Endothelial cell of umbilical vein (primary cell): ENCODE data around the gene PPP1R12C. TPM values are rescaled to one million over a fixed set of nuclear protein-coding genes. Genes with fewer than 3 reads are reported as not detected.

Experiments
- BruUV-seq: library from RNA; stranded (reverse); fragments of 400-500 nt; replicated peaks from 2 replicates; lab custom pipeline; 2021; lab: Mats Ljungman, UMichigan
- CTCF ChIA-PET: fragments of 300-600, 350-600 bp; sonication (Branson Sonifier 250); formaldehyde crosslinking; loops from one replicate; lab custom pipeline; 2021; ENCODE audit warnings: antibody characterized with exemption, inconsistent platforms; lab: Charles Lee
- POLR2A ChIA-PET: fragments of 300-600, 350-600 bp; sonication (Branson Sonifier 250); formaldehyde crosslinking; loops from one replicate; lab custom pipeline; 2021; ENCODE audit warnings: antibody characterized with exemption, inconsistent platforms; lab: Charles Lee
- DNase-seq: peaks from one replicate; pipeline ENCODE4 v3.0.0-alpha.2; 2011; ENCODE audit warnings: low read depth, low spot score
- FAIRE-seq: peaks from 2 replicates; lab custom pipeline; 2011; peaks lifted over from hg19 to GRCh38; lab: Jason Lieb, UNC
- H2AFZ ChIP-seq: 2 replicates; pipeline ENCODE4 v1.6.0; 2012; ENCODE audit warnings: low read depth, low read length, control low read depth, inconsistent platforms
- H3K27ac ChIP-seq: 2 replicates; pipeline ENCODE4 v1.5.1; 2011; ENCODE audit warnings: low read depth, mild to moderate bottlenecking, control low read depth, low read length, moderate library complexity; ENCODE audit not compliant: insufficient read depth
- H3K27me3 ChIP-seq, 2 experiments: 2 replicates each; pipeline versions ENCODE4 v1.6.0 to v1.6.1; 2011; ENCODE audit warnings: low read length in 2 of 2, mixed read lengths in 1 of 2; ENCODE audit not compliant: control insufficient read depth in 2 of 2, insufficient read depth in 2 of 2
- H3K36me3 ChIP-seq, 2 experiments: 2 replicates in 1 of 2; 3 replicates in 1 of 2; pipeline ENCODE4 v1.5.1; 2011; ENCODE audit warnings: low read length in 2 of 2, mild to moderate bottlenecking in 1 of 2, moderate library complexity in 1 of 2; ENCODE audit not compliant: control insufficient read depth in 2 of 2, insufficient read depth in 2 of 2; ENCODE audit errors: extremely low read depth in 1 of 2
- H3K4me1 ChIP-seq: 3 replicates; pipeline ENCODE4 v1.5.1; 2011; ENCODE audit warnings: mild to moderate bottlenecking, low read length; ENCODE audit not compliant: control insufficient read depth, insufficient read depth; ENCODE audit errors: extremely low read depth
- H3K4me2 ChIP-seq: 2 replicates; pipeline ENCODE4 v1.6.1; 2011; ENCODE audit warnings: low read length, control low read depth, mixed read lengths; ENCODE audit not compliant: insufficient read depth
- H3K4me3 ChIP-seq, 3 experiments: fragments of 200-600 bp in 1 of 3; sonication (generic), shearing (Covaris generic) in 1 of 3; replicated peaks in 1 of 3; 2 replicates each; pipeline ENCODE4 v1.5.1; 2011 to 2016; ENCODE audit warnings: control low read depth in 3 of 3, low read length in 3 of 3, mild to moderate bottlenecking in 2 of 3, inconsistent platforms in 1 of 3, low read depth in 1 of 3, moderate library complexity in 1 of 3; ENCODE audit not compliant: insufficient read depth in 1 of 3
- H3K79me2 ChIP-seq: 2 replicates; pipeline ENCODE4 v1.6.0; 2012; ENCODE audit warnings: low read length, inconsistent platforms; ENCODE audit not compliant: control insufficient read depth, insufficient read depth
- H3K9ac ChIP-seq: replicated peaks from 2 replicates; pipeline ENCODE3; 2011; ENCODE audit warnings: low read length, control low read depth; ENCODE audit not compliant: insufficient read depth; ENCODE audit errors: extremely low read depth
- H3K9me1 ChIP-seq: replicated peaks from 3 replicates; pipeline ENCODE4 v1.6.0; 2011; ENCODE audit warnings: mild to moderate bottlenecking, low read length; ENCODE audit not compliant: control insufficient read depth, insufficient read depth; ENCODE audit errors: extremely low read depth
- H3K9me3 ChIP-seq: replicated peaks from 2 replicates; pipeline ENCODE4 v1.5.1; 2012; ENCODE audit warnings: low read length, inconsistent platforms; ENCODE audit not compliant: control insufficient read depth, insufficient read depth
- H4K20me1 ChIP-seq: replicated peaks from 2 replicates; pipeline ENCODE3; 2011; ENCODE audit warnings: mild to moderate bottlenecking, low read length; ENCODE audit not compliant: control insufficient read depth, insufficient read depth; ENCODE audit errors: extremely low read depth
- CTCF ChIP-seq, 2 donors: IDR thresholded peaks; 1 replicate in 1 of 2; 2 replicates in 1 of 2; pipeline ENCODE4 v1.5.1; 2011; ENCODE audit warnings: low read length in 2 of 2, mild to moderate bottlenecking in 2 of 2, moderate library complexity in 2 of 2, control low read depth in 1 of 2, inconsistent platforms in 1 of 2, low read depth in 1 of 2; ENCODE audit not compliant: insufficient read depth in 1 of 2; ENCODE audit errors: extremely low read depth in 1 of 2
- EZH2 ChIP-seq: IDR thresholded peaks from 2 replicates; pipeline ENCODE4 v1.6.1; 2012; ENCODE audit warnings: borderline replicate concordance, low read depth, mild to moderate bottlenecking, moderate library complexity, low read length, inconsistent platforms; ENCODE audit not compliant: severe bottlenecking
- FOS ChIP-seq: IDR thresholded peaks from 2 replicates; pipeline ENCODE4 v1.6.1; 2011; ENCODE audit warnings: mild to moderate bottlenecking, low read length, moderate library complexity, borderline replicate concordance; ENCODE audit not compliant: insufficient read depth
- GATA2 ChIP-seq: IDR thresholded peaks from 2 replicates; pipeline ENCODE4 v1.7.0; 2011; ENCODE audit warnings: low read depth, mild to moderate bottlenecking, moderate library complexity, mixed read lengths, low read length; ENCODE audit not compliant: insufficient read length, insufficient read depth
- JUN ChIP-seq: IDR thresholded peaks from 2 replicates; pipeline ENCODE4 v1.6.1; 2011; ENCODE audit warnings: borderline replicate concordance, low read depth; ENCODE audit not compliant: insufficient read length, insufficient read depth
- MYC ChIP-seq: IDR thresholded peaks from one replicate; pipeline ENCODE4 v1.6.1; 2011; ENCODE audit warnings: mild to moderate bottlenecking, low read depth, low read length
- POLR2A ChIP-seq: IDR thresholded peaks from 2 replicates; pipeline ENCODE4 v1.6.1; 2012; ENCODE audit warnings: low read depth, mild to moderate bottlenecking, control low read depth, low read length
- POLR2AphosphoS5 ChIP-seq: IDR thresholded peaks from 2 replicates; pipeline ENCODE4 v1.6.1; 2012; ENCODE audit warnings: low read depth, mild to moderate bottlenecking, control low read depth, low read length, moderate library complexity; ENCODE audit not compliant: insufficient read depth
- dilution Hi-C: fragments of 300-500 bp; cut with MboI; formaldehyde crosslinking; loops from one replicate; pipeline ENCODE4 v1.15.0; 2019; ENCODE audit warnings: low sequenced_read_pairs; ENCODE audit not compliant: extremely low pct_ligation_motif_present
- intact Hi-C: fragments of 100-400 bp; cut with micrococcal nuclease; formaldehyde crosslinking; loops from one replicate; pipeline ENCODE4 v1.10.0; 2022
- polyA plus RNA-seq, 4 experiments: library from polyadenylated mRNA; depleted of rRNA in 3 of 4; stranded (reverse) in 3 of 4; unstranded in 1 of 4; fragments of >200 nt; gene quantifications; 2 replicates each; pipeline versions ENCODE4 v1.2.1 to v1.2.3, GENCODE V29; 2011 to 2012; ENCODE audit warnings: missing spikeins in 1 of 4
- total RNA-seq: library from RNA; stranded (reverse); gene quantifications from 2 replicates; pipeline ENCODE4 v1.2.3, GENCODE V29; 2021
- TF ChIP-seq, protein P1 (sequence below): IDR thresholded peaks from 2 replicates; pipeline ENCODE4 v1.6.1; 2011; ENCODE audit not compliant: insufficient read depth, insufficient read length

PPP1R12C gene
- total and polyA plus RNA-seq, 2 donors (not counting 3 experiments of a cell fraction or from before 2014, with no cell fraction given), result 69.5 to 149 TPM

GRCh38 chr19:55149078-55150003 lies 31.9 kb upstream of the PPP1R12C start, which contains the start of gene TNNT1:
Gene TNNT1, minus strand, starts transcription at chr19:55149206. Its CDS starts 2,049 bp downstream, at chr19:55147157.
- H3K79me2 ChIP-seq, result no peaks in the 10 kb centered on the region
- peaks cover 4% of the 10 kb centered on the region for H3K4me1 ChIP-seq
- TF ChIP-seq POLR2AphosphoS5, result no peak
- no peak for TF ChIP-seq EZH2
- TF ChIP-seq POLR2A, result no peak
- no peak for TF ChIP-seq JUN
- TF ChIP-seq, protein P1, sequence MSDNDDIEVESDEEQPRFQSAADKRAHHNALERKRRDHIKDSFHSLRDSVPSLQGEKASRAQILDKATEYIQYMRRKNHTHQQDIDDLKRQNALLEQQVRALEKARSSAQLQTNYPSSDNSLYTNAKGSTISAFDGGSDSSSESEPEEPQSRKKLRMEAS, result no peak
- no peak for TF ChIP-seq MYC
- TF ChIP-seq CTCF (IDR thresholded peaks at IDR 0.05; ENCODE audit: extremely low read depth in 1 of 2, insufficient read depth in 1 of 2, low read depth in 1 of 2, low read length in 2 of 2), result no peak
- TF ChIP-seq FOS, result no peak
- TF ChIP-seq GATA2, result no peak
- DNase-seq (no peak), FAIRE-seq (no peak)
- H4K20me1 ChIP-seq, result no peaks in the 10 kb centered on the region
- no peak within 1 kb of the TSS for H3K9ac ChIP-seq
- no peak within 1 kb of the TSS for H2AFZ ChIP-seq
- H3K36me3 ChIP-seq, result no peaks in the 10 kb centered on the region
- intact Hi-C loops (loop anchor here (10.0 kb wide), 1 partner anchor 235 kb away; the partner anchor contains the start of genes RPL28 and TMEM238), dilution Hi-C loops (no loop called here)
- ChIA-PET CTCF (interaction anchor here (1.0 kb wide), 1 partner anchor 354 kb away, joined by 3 read pairs; no protein-coding TSS in a partner anchor), POLR2A (no interaction called here)
- no peak within 1 kb of the TSS for H3K4me2 ChIP-seq
- BruUV-seq, result no TSS peak
- peaks cover 5 to 14% of the 10 kb centered on the region in 2 experiments for H3K27me3 ChIP-seq
- no peak within 1 kb of the TSS for H3K27ac ChIP-seq
- no peak within 1 kb of the TSS for H3K4me3 ChIP-seq
- no peaks in the 10 kb centered on the region for H3K9me1 ChIP-seq
- H3K9me3 ChIP-seq, result no peaks in the 10 kb centered on the region
